Fibroblast of skin of right biceps (primary cell): ENCODE results near the gene TCF23.
"Not testable (repeated sequence)": the region's sequence is repeated elsewhere in the genome, so short reads cannot be mapped to it uniquely, and the experiment has no call there.

ENCODE experiments used
- DNase-seq: peaks from one replicate; pipeline ENCODE4 v3.0.0-alpha.2; 2013

TCF23 gene

GRCh38 chr2:27191070-27191829 lies 42.4 kb downstream of the TCF23 start:
- DNase-seq: peak; percentile 71

DNA sequence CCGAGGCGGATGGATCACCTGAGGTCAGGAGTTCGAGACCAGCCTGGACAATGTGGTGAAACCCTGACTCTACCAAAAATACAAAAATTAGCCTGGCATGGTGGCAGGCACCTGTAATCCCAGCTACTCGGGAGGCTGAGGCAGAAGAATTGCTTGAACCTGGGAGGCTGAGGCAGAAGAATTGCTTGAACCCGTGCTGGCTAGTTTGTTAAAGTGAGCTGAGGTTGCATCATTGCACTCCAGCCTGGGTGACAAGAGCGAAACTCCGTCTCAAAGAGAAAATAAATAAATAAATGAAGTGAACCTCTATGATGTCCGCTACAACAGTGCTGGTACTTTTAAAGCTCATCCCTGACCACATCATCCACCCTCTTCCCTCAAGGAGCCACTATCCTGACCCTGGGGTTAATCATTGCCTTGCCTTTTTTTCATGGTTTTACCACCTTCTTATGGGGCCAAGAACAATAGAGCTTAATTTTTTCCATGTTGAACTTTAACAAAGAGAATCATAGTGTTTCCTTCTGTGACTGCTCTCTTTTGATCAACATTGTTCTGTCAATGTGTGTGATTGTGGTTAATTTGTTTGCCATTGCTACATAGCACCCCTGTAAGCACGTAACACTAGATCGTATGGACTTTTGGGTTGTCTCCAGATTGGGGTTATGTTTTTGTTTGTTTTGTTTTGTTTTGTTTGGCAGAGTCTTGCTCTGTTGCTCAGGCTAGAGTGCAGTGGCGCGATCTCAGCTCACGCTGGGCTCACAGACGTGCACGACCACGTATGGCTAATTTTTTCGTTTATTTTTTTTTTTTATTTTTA lies 45.9 kb downstream of the TCF23 start:
- DNase-seq: no peak

GRCh38 chr2:27195799-27196198 lies 47.0 kb downstream of the TCF23 start:
- DNase-seq: not testable (repeated sequence)

DNA sequence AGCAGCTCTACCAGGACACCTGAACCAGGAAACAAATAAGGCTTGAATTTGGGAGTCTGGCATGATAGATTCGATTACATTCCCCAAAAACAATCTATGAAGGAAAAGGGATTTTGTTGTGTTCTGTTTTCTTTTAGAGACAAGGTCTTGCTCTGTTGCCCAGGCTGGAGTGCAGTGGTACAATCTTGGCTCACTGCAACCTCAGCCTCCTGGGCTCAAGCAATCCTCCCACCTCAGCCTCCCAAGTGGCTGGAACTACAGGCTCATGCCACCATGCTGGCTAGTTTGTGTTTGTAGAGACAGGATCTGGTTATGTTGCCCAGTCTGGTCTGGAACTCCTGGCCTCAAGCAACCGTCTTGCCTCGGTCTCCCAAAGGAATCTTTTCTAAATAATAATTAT lies 49.3 kb downstream of the TCF23 start:
- not testable (repeated sequence) for DNase-seq

- DNase-seq: no peak
Measured at GRCh38 chr2:27198627-27199026, 49.8 kb downstream of the TCF23 start.

GRCh38 chr2:27199241-27199640 lies 50.4 kb downstream of the TCF23 start:
- no peak for DNase-seq

DNA sequence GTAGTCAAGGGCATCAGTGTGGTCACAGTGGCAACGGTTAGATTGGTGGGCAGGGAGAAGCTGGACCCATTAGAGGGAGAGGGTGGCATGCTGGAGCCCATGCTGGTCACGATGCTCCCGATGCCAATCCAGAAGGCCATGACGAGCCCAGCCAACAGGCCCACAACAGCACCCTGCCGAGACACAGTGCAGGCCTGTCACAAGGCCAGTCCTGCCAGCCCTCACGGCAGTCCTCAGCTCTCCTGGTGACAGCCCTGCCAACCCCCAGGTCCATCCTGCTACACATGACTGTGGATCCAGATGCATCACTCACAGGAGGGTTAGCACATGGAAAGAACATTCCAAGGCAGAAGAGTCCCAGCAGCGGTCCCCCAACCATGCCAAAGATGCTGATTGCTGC lies 52.9 kb downstream of the TCF23 start:
- no peak for DNase-seq

- DNase-seq: no peak
Measured at GRCh38 chr2:27202854-27203253, 54.0 kb downstream of the TCF23 start.

DNA sequence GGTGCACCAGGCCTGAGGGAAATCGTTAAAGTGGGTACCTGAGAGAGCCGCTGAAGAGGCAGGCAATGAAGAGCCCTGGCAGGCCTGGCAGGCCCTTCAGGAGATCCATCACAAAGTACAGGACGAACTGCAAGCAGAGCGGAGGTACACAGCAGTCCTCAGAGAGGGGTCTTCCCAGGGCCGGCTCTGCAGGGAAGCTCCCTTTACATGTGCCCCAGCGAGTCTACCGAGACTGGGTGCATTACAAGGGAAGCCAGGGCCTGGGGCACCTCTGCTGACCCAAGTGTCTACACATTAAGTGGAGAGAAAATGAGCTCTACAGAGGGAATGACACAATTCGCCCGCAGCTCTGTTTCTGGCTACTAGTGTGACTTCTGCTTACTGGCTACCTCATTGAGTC lies 54.9 kb downstream of the TCF23 start:
- no peak for DNase-seq

- no peak for DNase-seq
Measured at GRCh38 chr2:27204566-27204965, 55.8 kb downstream of the TCF23 start.

DNA sequence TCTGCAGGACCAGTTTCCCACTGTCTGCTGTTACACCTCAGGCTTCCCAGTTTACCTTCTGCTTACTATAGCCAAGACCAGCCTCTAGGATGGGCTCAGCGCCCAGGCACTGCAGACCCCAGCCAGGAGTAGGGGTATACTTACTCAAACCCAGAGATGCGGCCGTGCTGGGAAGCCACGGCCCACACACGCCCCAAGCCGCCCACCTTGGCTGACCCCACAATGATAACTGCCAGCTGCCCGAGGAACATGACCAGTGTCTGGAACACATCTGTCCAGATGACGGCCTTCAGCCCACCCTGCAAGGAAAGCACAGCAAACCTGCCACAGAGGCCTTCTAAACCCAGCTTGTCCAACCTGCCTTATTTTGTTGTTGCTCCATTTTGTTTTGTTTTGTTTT lies 56.4 kb downstream of the TCF23 start:
- no peak for DNase-seq

DNA sequence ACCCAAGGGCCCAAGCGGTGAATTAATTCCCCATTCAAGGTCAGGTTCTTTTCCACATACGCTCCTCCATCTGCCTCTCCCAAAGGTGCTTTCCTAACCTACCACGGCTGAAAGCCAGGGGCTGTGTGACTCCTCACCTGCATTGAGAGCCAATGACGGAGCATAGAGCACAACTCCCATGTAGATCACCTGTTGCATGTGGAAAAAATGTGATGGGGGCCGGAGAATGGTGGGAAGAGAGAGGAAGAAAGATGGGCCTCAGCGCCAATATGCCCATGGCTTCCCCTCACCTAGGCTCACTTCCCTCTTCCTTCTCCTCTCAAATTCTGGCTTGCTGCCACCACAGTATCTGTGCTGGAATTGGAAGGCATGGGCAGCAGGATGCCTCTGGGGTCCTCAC lies 57.5 kb downstream of the TCF23 start:
- DNase-seq: no peak
